Left lobe of liver (tissue), 2 donors: ENCODE data around the gene LAG3. TPM values are rescaled to one million over a fixed set of nuclear protein-coding genes. Genes with fewer than 3 reads are reported as not detected.

ENCODE experiments used
- ATAC-seq: fragments of 200-7000 bp; cut with Tn5 transposase; one replicate; pipeline ENCODE4 v1.9.1; 2020; ENCODE audit warnings: mild to moderate bottlenecking, moderate library complexity
- DNase-seq: peaks from one replicate; pipeline ENCODE4 v3.0.0-alpha.2; 2020; ENCODE audit warnings: low spot score
- total RNA-seq: library from RNA; stranded (reverse); gene quantifications from one replicate; pipeline ENCODE4 v1.2.1, GENCODE V29; 2021
- donor health status: DM: no; HTN: no; CAD: no; lungs with moderate emphysema.
- donor health status: DM: no; HTN: yes; CAD: no.

Gene LAG3
- total RNA-seq, 1 donor from 2014 or later: 2.8 TPM

DNA sequence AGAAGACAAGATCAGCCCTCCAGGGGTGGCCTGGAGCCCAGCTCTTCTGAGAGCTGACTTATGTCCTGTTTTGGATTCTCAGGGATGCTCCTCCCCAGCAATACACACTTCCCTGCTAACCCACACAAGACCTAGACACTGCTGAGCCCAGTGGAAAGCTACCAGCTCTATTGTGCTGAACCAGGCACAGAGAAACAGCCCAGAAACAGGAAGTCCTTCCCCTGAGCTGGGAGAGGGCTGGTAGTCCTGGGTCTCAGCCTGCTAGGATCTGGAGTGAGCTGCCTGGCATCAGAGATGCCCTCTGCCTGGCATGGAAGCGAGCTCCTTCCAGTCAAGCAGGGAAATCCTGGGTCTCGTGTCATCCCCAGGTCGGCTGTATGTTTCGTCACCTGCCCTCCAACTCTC lies 1.2 kb upstream of the LAG3 start:
- DNase-seq (no peak), ATAC-seq (no peak)

DNA sequence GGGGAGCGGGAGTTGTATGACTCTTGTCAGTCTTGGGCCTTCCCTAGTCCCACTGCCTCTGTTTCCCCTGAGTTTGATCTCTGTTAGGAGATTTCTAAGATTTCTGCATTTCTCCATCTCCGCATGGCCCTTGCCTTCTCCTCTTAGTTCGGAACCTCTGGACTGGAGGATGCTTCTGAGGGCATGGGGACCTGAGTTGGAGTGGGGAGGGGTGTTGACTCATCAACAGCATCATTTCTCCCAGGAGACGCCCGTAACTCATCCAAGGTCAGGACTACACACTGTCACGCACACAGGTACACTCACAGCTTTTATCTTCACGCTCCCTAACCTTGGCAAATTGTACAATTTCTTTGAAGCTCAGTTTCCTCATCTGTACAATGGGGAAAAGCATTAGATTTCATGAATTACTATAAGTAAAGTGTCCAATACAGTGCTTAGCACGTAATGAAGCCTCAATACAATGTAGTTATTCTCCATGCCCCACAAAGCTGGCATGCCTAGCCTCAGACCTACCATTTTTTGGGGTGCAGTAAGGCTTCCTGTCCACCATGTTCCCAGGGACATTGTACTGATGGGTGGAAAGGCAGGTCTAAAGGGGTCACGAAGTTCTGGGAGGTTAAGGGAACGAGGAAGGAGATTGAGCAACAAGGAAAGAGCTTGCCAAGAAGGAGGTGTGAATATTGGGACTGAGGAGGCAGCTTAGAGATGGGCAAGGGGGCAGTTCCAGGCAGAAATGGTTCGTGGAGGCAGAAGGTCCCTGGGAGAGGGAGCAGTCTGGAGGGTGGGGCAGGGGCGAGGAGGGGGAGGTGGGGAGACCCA lies 600 bp upstream of the LAG3 start:
- ATAC-seq (no peak), DNase-seq (no peak)

DNA sequence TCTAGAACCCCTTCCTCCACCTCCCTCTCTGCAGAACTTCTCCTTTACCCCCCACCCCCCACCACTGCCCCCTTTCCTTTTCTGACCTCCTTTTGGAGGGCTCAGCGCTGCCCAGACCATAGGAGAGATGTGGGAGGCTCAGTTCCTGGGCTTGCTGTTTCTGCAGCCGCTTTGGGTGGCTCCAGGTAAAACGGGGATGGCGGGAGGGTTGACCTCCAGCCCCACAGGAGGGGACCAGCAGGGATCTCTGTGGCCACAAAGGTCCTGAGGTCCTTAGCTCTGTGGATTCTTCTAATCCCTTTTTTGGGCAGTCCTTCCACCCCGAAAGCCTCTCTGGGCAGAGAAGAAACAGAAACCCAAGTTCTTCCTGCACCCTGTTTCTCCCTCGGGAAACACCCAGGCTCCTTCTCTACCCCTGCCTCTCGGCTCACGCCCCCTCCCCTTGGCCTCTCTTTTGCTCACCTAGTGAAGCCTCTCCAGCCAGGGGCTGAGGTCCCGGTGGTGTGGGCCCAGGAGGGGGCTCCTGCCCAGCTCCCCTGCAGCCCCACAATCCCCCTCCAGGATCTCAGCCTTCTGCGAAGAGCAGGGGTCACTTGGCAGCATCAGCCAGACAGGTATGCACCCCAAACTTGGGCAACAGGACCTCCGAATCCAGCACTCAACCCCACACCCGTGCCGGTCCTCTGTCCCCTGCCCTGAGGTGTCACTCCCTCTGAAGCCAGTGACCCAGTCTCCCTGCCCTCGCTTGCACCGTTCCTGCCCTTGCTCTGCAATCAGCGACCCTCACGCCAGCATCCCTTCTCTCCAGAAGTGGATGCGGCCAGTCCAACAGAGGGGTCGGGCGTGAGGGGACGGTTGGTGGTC lies 638 bp downstream of the LAG3 start:
- ATAC-seq (no peak), DNase-seq (no peak)

DNA sequence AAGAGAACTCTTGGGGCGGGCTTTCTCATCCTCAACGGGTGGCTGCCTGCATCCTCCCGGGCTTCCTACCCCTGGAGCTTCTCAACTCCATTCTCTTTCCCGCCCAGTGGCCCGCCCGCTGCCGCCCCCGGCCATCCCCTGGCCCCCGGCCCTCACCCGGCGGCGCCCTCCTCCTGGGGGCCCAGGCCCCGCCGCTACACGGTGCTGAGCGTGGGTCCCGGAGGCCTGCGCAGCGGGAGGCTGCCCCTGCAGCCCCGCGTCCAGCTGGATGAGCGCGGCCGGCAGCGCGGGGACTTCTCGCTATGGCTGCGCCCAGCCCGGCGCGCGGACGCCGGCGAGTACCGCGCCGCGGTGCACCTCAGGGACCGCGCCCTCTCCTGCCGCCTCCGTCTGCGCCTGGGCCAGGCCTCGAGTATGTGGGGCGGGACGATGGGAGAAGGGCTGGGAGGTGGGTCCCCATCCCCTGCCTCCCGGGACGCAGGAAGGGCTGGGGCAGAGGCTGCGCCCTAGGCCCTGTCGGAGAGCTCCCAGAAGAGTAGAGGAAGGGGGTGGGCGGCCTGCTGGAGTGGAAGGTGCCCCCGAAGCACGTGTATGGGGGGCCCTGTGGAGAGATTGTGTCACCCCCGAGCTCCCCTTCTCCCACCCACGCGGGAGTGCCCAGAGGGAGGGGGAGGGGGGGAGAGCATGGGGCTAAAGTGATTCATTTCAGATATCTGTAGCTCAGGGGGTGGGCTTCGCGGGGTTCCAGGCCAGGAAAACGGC lies 1.5 kb downstream of the LAG3 start:
- ATAC-seq: no peak
- no peak for DNase-seq

DNA sequence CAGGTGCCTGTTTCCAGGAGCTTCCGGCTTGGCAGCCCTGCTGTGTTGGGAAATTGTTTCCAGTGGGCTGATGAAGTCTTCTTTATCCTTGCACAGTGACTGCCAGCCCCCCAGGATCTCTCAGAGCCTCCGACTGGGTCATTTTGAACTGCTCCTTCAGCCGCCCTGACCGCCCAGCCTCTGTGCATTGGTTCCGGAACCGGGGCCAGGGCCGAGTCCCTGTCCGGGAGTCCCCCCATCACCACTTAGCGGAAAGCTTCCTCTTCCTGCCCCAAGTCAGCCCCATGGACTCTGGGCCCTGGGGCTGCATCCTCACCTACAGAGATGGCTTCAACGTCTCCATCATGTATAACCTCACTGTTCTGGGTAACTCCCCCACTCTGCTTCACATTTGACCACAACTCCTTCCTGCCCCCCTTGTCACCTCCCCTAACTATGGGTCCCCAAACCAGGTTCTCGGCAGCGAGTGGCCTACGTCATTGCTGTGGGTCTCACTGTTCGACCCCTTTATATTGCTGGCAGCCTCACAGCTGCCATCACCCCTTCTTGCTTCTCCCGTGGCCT lies 2.3 kb downstream of the LAG3 start:
- ATAC-seq (no peak), DNase-seq (no peak)

DNA sequence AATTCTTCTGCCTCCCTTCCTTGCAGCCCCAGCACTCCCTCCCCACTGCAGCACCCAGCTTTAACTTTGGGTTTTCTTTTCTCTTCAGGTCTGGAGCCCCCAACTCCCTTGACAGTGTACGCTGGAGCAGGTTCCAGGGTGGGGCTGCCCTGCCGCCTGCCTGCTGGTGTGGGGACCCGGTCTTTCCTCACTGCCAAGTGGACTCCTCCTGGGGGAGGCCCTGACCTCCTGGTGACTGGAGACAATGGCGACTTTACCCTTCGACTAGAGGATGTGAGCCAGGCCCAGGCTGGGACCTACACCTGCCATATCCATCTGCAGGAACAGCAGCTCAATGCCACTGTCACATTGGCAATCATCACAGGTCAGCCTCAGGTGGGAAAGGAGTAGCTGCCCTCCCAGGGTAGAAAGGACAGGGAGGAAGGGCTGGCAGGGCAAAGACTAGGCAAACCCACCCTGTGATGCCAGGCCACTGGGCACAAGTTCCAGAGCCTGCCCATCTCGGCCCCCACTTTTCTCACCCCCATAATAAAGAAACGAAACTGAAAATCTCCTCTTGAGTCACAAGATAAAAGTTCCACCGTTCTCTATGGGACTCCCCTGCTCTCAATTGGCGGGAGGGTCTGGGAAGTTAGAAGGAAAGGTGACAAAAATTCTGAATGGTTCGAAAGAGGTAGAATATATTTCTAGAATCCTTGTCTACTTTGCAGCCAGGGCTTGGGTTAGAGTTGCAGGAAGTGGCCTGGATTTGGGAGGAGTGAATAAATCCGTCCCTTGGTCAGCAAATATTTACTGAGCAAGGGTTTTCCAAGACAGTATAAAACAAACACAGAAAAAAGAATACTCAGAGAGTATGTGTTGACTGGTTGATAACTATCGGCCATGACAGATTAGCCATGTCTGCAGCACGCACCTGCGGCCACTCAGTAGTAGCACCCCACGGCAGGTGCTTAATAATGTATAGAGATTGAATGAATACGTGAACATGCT lies 3.2 kb downstream of the LAG3 start:
- DNase-seq (no peak), ATAC-seq (peak; percentile 19)

DNA sequence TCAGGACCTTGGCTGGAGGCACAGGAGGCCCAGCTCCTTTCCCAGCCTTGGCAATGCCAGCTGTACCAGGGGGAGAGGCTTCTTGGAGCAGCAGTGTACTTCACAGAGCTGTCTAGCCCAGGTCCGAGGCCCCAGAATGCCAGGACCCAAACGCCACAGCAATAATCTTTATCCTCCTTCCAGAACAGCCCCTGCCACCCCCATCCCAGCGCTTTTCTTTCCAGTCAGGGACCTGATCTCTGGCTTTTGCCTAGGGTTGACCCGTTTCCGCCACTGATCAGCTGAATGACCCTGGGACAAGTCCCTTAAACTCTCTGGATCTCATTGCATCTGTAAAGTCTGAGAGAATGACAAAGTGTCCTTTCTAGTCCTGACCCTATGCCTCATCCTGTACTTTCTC lies 5.1 kb downstream of the LAG3 start:
- no peak for ATAC-seq

DNA sequence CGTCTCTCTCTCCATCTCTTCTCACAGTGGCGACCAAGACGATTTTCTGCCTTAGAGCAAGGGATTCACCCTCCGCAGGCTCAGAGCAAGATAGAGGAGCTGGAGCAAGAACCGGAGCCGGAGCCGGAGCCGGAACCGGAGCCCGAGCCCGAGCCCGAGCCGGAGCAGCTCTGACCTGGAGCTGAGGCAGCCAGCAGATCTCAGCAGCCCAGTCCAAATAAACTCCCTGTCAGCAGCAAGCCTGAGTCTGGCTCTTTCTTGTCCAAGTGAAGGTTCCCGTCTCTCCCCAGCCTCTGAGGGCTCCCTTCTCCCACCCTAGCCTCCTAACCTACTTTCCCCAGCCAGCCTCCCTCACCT lies 5.9 kb downstream of the LAG3 start:
- DNase-seq (no peak), ATAC-seq (peak; percentile 26)

More for the DNA sequence above, 5.1 kb downstream of the LAG3 start:
- no peak for DNase-seq

DNA sequence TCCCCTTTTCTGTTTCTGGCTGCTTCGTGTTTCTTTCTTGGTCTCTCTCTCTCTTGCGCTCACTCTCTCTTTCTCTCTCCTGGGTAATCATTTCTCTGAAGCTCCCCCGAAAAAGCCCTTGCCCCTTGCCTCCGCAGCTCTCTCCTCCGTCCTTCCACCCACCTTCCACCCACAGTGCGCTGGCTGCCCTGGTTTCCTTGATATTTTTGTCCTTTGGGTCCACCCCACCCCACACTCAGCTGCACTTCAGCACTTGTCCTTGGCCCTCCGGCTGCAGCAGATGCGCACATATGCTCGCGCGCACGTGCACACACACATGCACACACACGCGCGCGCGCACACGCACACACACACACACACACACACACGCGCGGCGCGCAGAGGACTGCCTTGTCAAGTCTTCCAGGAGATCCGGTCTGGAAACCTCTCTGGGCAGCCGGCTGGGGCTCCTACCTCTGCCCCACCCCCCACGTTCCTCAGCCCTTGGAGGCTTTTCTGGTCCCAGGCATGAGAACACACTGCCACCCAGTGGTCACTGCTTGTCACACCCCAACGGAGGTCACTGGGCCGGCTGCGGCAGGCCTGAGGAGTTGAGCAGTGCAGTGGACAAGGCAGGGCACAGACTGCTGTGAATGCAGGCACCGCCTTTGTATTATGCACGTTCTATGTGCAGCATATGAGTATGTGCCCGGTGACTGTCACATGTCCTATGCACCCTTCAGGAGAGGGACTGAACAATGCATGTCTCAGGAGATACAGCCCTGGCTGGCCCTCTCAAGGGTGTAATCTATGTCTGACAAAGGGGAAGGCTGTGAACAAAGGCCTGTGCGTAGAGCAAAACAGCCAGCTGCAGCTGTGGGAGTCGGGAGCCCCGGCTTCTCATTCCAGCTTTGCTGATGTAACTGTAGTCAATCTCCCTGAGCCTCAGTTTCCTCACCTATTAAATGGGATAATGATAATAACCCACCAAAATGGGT lies 6.5 kb downstream of the LAG3 start:
- ATAC-seq: peak; percentile 90
- DNase-seq: peak; percentile 97

DNA sequence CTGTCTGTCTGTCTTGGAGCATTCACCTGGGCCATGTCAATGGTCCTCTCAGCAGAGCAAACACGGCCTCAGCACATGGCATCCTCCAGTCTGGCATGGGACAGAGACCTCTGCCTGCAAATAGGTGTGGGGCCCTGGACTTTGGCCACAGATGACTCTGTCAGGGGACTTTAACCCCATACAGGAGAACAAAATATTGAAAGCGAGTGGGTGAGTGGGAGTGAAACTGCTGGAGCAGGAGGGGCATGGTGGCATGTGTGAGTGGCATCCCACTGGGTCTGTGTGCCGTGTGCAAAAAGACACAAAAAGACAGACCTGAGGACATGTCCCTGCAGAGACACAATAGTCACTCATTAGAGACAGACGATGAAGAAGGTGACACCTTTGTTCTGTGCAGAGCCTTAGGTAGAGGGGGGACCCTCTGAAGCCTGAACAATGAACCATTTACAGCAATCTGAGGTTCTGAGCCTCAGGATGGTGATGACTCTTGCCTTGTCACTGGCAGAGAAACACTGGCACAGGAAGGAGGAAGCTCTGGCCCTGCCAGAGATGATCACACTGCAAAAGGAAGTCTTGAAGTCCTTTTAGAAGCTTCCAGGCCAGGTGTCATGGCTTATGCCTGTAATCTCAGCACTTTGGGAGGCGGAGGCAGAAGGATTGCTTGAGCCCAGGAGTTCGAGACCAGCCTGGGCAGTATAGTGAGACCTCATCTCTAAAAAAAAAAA lies 7.5 kb downstream of the LAG3 start:
- peak; percentile 66 for ATAC-seq
- peak; percentile 90 for DNase-seq

DNA sequence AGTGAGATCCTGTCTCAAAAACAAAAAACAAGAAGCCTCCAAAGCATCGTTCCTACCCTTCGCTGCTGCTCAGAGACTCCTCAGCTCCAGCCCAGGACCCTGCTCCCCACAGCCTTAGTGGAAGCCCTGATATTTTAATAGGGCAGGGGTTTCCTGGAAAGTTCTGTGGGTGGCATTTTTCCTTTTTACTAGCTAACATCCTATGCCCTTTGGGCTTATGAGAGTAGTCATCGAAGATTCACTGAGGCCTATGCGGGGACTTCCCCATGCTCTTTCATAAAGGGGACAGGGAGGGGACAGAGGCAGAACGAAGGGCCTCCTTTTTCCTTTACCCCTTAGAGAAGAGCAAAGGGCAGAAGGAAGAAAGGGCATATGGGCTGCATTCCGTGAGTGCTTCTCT lies 8.3 kb downstream of the LAG3 start:
- no peak for ATAC-seq

DNA sequence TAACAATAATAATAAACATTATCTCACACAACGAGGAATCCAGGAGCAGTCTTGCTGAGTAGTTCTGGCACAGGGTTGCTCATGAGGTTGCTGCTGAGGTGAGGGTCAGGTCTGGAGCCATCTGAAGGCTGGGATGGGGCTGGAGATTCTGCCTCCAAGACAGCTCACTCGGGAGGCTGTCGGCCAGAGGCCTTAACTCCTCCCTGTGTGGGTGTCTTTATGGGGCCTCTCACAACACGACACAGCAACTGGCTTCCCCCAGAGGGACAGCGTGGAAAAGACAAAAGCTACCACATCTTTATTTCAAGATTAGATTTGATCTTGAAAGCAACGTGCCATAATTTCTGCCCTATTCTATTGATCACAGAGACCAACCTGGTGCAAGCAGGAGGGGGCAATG lies 9.8 kb downstream of the LAG3 start:
- no peak for DNase-seq
- ATAC-seq: no peak

More for the DNA sequence above, 8.3 kb downstream of the LAG3 start:
- DNase-seq: no peak

DNA sequence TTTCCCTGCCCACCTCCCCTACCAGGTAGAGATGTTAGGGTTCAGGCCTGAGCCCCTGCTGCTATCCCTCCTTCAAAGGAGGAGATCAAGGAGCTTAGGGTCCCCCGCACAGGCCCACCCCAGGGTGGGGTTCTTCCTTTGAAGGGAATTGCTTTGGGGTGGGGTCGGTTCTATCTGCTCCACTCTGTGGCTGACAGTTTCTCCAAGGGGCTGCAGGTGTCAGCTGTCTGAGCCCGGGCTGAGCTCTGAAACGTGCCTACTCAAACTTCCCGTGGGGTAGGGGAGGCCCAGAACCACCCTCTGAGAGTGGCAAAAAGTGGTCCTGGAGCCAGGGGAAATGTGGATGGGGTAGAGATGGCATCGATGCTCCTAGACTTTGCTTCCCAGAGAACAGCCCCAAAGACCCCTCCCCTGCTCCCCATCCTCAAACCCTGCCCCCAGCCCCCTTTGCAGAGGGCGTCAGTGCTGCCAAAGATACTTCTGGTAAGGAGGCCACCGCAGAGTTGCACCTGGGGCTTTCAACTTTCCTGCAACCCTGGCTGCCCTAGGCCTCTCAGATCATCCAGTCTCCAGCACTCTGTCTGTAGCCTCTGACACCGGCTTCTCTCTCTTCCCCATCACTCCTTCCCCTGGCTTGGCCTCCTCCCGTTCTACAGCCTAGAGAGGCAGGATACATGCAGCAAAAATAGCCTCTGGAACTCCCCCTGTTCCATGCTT lies 10.7 kb downstream of the LAG3 start:
- ATAC-seq: no peak

DNA sequence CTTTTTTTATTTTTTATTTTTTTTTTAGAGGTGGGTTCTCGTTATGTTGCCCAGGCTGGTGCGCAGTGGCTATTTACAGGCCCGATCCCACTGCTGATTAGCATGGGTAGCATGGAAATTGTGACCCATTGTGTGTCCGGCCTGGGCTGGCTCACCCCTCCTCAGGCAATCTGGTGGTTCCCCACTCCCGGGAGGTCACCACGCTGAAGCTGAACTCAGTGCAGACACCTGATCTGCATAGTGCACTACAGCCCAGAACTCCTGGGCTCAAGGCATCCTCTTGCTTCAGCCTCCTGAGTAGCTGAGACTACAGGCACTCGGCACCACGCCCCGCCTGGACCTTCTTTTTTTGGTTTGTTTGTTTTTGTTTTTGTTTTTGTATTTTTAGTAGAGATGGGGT lies 11.5 kb downstream of the LAG3 start:
- DNase-seq (no peak), ATAC-seq (no peak)

More for the DNA sequence above, 10.7 kb downstream of the LAG3 start:
- no peak for DNase-seq

DNA sequence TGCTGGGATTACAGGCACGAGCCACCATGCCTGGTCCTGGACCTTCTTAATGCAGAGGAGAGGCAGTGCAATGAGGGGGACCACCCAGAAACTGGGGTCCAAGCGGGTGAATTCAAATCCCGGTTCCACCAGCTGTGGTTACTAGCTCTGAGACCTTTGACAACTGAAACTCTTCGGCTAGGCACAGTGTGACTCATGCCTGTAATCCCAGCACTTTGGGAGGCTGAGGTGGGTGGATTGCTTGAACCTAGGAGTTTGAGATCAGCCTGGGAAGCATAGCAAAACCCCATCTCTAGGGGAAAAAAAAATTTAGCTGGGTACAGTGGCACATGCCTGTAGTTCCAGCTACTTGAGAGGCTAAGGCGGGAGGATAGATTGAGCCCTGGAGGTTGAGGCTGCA lies 12.0 kb downstream of the LAG3 start:
- ATAC-seq (no peak), DNase-seq (no peak)

DNA sequence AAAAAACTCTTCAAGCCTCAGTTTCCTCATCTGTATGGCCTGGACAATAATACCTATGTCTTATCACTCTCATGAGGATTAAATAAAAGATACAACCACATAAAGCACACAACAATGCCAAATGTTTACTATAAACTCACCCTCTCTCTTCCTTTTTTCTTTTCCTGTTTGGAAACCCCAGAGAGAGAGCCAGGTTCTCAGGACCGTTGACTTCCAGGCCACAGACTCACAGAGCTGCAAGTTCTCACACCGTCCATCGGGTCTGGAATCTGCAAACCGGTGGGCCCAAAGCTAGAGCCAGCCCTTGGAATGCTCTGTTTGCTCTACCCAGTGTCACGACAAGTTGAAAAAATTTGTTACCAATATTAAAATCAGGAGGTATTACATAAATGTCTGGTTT lies 12.4 kb downstream of the LAG3 start:
- DNase-seq (no peak), ATAC-seq (no peak)

DNA sequence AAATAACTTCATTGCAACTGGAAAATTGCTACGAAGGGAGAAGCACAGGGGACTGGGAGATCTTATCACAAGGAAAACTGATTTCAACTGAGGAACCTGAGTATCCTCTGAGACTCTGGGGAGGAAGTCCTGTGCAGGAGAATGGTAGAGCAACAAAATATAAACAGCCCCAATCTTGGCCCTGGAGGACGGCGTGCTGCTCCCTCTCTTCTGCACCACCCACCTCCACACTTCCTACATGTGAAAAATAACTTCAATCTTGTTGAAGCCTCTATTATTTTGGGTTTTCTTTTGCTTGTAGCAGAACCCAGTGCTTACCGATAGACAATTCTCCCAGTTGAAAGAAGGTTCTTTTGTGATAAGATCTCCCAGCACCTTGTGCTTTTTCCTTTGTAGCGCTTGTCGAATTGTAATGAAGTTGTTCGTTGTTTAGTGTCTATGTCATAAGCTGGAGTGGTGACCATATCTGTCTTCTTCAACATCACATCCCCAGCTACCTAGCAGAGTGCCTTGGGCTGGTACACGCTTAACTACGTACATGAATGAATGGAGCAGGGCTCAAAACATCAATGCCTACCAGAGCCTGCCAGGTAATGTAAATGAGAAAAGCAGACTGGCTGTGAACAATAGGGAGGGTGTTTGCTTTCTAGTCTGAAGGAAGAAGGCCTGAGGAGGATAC lies 14.2 kb downstream of the LAG3 start:
- ATAC-seq (no peak), DNase-seq (no peak)
